Upper lobe of left lung (tissue), 4 donors: ENCODE results near the gene UBXN4.

Source experiments
- EP300 ChIP-seq, 4 donors: sonication (generic); formaldehyde crosslinking; IDR thresholded peaks; one replicate each; pipeline ENCODE4 v1.5.1; 2017; ENCODE audit warnings: antibody characterized with exemption in 4 of 4, control low read depth in 2 of 4
- POLR2A ChIP-seq, 4 donors: fragments of 450-650 bp; IDR thresholded peaks; one replicate each; pipeline ENCODE4 v1.5.1; 2016 to 2017; ENCODE audit warnings: antibody characterized with exemption in 4 of 4, mild to moderate bottlenecking in 2 of 4
- TF ChIP-seq, protein P1 (sequence below), 6 experiments: fragments of 450-650 bp in 4 of 6; fragments of 200-600 bp in 2 of 6; sonication (generic) in 2 of 6; IDR thresholded peaks; one replicate each; pipeline ENCODE4 v1.5.1; 2016 to 2019; ENCODE audit warnings: antibody characterized with exemption in 6 of 6

DNA sequence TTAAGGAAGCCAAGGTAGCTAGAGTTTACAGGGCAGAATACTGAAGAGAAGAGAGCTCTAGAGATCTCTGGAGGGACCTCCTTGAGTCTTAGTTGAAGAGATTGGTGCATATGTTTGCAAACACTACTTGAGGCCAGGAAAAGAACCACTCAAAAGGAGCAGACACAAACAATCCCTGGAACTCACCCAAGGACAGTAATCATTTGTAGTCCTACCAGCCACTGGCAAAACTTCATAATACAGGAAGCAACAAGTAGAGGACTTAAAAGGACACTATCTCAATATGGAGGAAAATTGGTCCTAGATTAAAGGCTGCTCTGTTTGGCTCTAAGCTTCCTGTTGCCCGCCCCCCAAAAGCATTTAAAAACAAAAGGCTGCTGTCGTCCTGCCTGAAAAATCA is 46.9 kb upstream of the UBXN4 start:
- TF ChIP-seq, protein P1, sequence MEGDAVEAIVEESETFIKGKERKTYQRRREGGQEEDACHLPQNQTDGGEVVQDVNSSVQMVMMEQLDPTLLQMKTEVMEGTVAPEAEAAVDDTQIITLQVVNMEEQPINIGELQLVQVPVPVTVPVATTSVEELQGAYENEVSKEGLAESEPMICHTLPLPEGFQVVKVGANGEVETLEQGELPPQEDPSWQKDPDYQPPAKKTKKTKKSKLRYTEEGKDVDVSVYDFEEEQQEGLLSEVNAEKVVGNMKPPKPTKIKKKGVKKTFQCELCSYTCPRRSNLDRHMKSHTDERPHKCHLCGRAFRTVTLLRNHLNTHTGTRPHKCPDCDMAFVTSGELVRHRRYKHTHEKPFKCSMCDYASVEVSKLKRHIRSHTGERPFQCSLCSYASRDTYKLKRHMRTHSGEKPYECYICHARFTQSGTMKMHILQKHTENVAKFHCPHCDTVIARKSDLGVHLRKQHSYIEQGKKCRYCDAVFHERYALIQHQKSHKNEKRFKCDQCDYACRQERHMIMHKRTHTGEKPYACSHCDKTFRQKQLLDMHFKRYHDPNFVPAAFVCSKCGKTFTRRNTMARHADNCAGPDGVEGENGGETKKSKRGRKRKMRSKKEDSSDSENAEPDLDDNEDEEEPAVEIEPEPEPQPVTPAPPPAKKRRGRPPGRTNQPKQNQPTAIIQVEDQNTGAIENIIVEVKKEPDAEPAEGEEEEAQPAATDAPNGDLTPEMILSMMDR (IDR thresholded peaks at IDR 0.05) = no peak
- TF ChIP-seq POLR2A (IDR thresholded peaks at IDR 0.05) (no peak), EP300 (IDR thresholded peaks at IDR 0.05) (no peak)
